ENCODE results near the gene CYP4B1.

CYP4B1 gene

GRCh38 chr1:46767649-46768282, 31.1 kb upstream of the CYP4B1 start:
- TF ChIP-seq TEAD4 (IDR thresholded peaks at IDR 0.05): 0 out of 2 replicates have a peak, but pooled peaks have one; percentile 10
- TF ChIP-seq EP300 (IDR thresholded peaks at IDR 0.05; ENCODE audit: borderline replicate concordance): no peak
- no peak for TF ChIP-seq CREB1 (IDR thresholded peaks at IDR 0.05; ENCODE audit: low read depth)
- no peak for TF ChIP-seq RAD21 (IDR thresholded peaks at IDR 0.05; ENCODE audit: low read depth)
- TF ChIP-seq TCF12 (IDR thresholded peaks at IDR 0.05; ENCODE audit: low read depth): no peak

GRCh38 chr1:46768445-46768844, 30.4 kb upstream of the CYP4B1 start:
- no peak for TF ChIP-seq FOXM1 (IDR thresholded peaks at IDR 0.05; ENCODE audit: borderline replicate concordance, low read depth)
- TF ChIP-seq RAD21 (IDR thresholded peaks at IDR 0.05; ENCODE audit: low read depth): no peak
- no peak for TF ChIP-seq EGR1 (IDR thresholded peaks at IDR 0.05)

- TF ChIP-seq CREB1 (IDR thresholded peaks at IDR 0.05; ENCODE audit: low read depth): no peak
- no peak for TF ChIP-seq NFIC (IDR thresholded peaks at IDR 0.05)
Observed at GRCh38 chr1:46769028-46769740, 29.7 kb upstream of the CYP4B1 start.

GRCh38 chr1:46770541-46770940, 28.3 kb upstream of the CYP4B1 start:
- TF ChIP-seq USF1 (IDR thresholded peaks at IDR 0.05): no peak
- no peak for TF ChIP-seq YY1 (IDR thresholded peaks at IDR 0.05; ENCODE audit: low read depth)
- no peak for TF ChIP-seq NFIC (IDR thresholded peaks at IDR 0.05)
- TF ChIP-seq RAD21 (IDR thresholded peaks at IDR 0.05; ENCODE audit: low read depth): no peak
- no peak for TF ChIP-seq TAF1 (IDR thresholded peaks at IDR 0.05; ENCODE audit: low read depth)
- TF ChIP-seq FOXM1 (IDR thresholded peaks at IDR 0.05; ENCODE audit: borderline replicate concordance, low read depth): no peak
- TF ChIP-seq TEAD4 (IDR thresholded peaks at IDR 0.05): no peak
- no peak for TF ChIP-seq TCF12 (IDR thresholded peaks at IDR 0.05; ENCODE audit: low read depth)
- no peak for TF ChIP-seq CEBPB (IDR thresholded peaks at IDR 0.05)
- TF ChIP-seq ZBTB7A (IDR thresholded peaks at IDR 0.05; ENCODE audit: low read depth): no peak
- no peak for TF ChIP-seq EGR1 (IDR thresholded peaks at IDR 0.05)
- no peak for TF ChIP-seq CREB1 (IDR thresholded peaks at IDR 0.05; ENCODE audit: low read depth)
- no peak for TF ChIP-seq EP300 (IDR thresholded peaks at IDR 0.05; ENCODE audit: borderline replicate concordance)
- no peak for TF ChIP-seq MAX (IDR thresholded peaks at IDR 0.05)
- TF ChIP-seq REST (IDR thresholded peaks at IDR 0.05; ENCODE audit: low read depth): no peak

GRCh38 chr1:46772571-46772970, 26.3 kb upstream of the CYP4B1 start:
- TF ChIP-seq REST (IDR thresholded peaks at IDR 0.05; ENCODE audit: low read depth) (no peak), FOXM1 (IDR thresholded peaks at IDR 0.05; ENCODE audit: borderline replicate concordance, low read depth) (no peak), TAF1 (IDR thresholded peaks at IDR 0.05; ENCODE audit: low read depth) (no peak), NFIC (IDR thresholded peaks at IDR 0.05) (no peak), RAD21 (IDR thresholded peaks at IDR 0.05; ENCODE audit: low read depth) (no peak), ZBTB7A (IDR thresholded peaks at IDR 0.05; ENCODE audit: low read depth) (no peak), YY1 (IDR thresholded peaks at IDR 0.05; ENCODE audit: low read depth) (no peak), MAX (IDR thresholded peaks at IDR 0.05) (no peak), EP300 (IDR thresholded peaks at IDR 0.05; ENCODE audit: borderline replicate concordance) (no peak), CEBPB (IDR thresholded peaks at IDR 0.05) (no peak), CREB1 (IDR thresholded peaks at IDR 0.05; ENCODE audit: low read depth) (no peak), TEAD4 (IDR thresholded peaks at IDR 0.05) (no peak), USF1 (IDR thresholded peaks at IDR 0.05) (no peak)

GRCh38 chr1:46774297-46774696, 24.5 kb upstream of the CYP4B1 start:
- no peak for TF ChIP-seq TEAD4 (IDR thresholded peaks at IDR 0.05)
- no peak for TF ChIP-seq CREB1 (IDR thresholded peaks at IDR 0.05; ENCODE audit: low read depth)
- no peak for TF ChIP-seq CEBPB (IDR thresholded peaks at IDR 0.05)
- TF ChIP-seq FOXM1 (IDR thresholded peaks at IDR 0.05; ENCODE audit: borderline replicate concordance, low read depth): no peak
- no peak for TF ChIP-seq TAF1 (IDR thresholded peaks at IDR 0.05; ENCODE audit: low read depth)
- TF ChIP-seq EP300 (IDR thresholded peaks at IDR 0.05; ENCODE audit: borderline replicate concordance): no peak
- no peak for TF ChIP-seq USF1 (IDR thresholded peaks at IDR 0.05)
- no peak for TF ChIP-seq EGR1 (IDR thresholded peaks at IDR 0.05)
- TF ChIP-seq REST (IDR thresholded peaks at IDR 0.05; ENCODE audit: low read depth): no peak
- no peak for TF ChIP-seq MAX (IDR thresholded peaks at IDR 0.05)
- TF ChIP-seq RAD21 (IDR thresholded peaks at IDR 0.05; ENCODE audit: low read depth): no peak
- TF ChIP-seq ZBTB7A (IDR thresholded peaks at IDR 0.05; ENCODE audit: low read depth): no peak
- TF ChIP-seq TCF12 (IDR thresholded peaks at IDR 0.05; ENCODE audit: low read depth): no peak
- no peak for TF ChIP-seq YY1 (IDR thresholded peaks at IDR 0.05; ENCODE audit: low read depth)
- no peak for TF ChIP-seq NFIC (IDR thresholded peaks at IDR 0.05)
